Kidney (tissue), 14 donors: ENCODE data around the gene CRB3. TPM values are rescaled to one million over a fixed set of nuclear protein-coding genes. Genes with fewer than 3 reads are reported as not detected.
"Not testable (repeated sequence)": the region's sequence is repeated elsewhere in the genome, so short reads cannot be mapped to it uniquely, and the experiment has no call there.

Experiments
- DNase-seq, 5 donors: peaks; one replicate each; pipeline ENCODE4 v3.0.0-alpha.2; 2013 to 2020
- FAIRE-seq: peaks from 2 replicates; lab custom pipeline; 2012; peaks lifted over from hg19 to GRCh38; lab: Jason Lieb, UNC
- H3K27ac ChIP-seq, 2 donors: one replicate each; pipeline ENCODE4 v1.7.0; 2013; ENCODE audit warnings: low read depth in 2 of 2, low read length in 2 of 2, inconsistent platforms in 1 of 2
- H3K27me3 ChIP-seq: one replicate; pipeline ENCODE4 v1.7.1; 2013; ENCODE audit warnings: low read length, inconsistent platforms; ENCODE audit not compliant: control insufficient read depth, insufficient read depth
- H3K36me3 ChIP-seq, 3 donors: one replicate each; pipeline versions ENCODE4 v1.7.0 to v1.7.1; 2013; ENCODE audit warnings: low read length in 3 of 3, control low read depth in 1 of 3, inconsistent platforms in 1 of 3; ENCODE audit not compliant: insufficient read depth in 3 of 3, control insufficient read depth in 2 of 3
- H3K4me1 ChIP-seq, 3 donors: one replicate each; pipeline versions ENCODE4 v1.7.0 to v1.7.1; 2013; ENCODE audit warnings: low read length in 3 of 3, inconsistent platforms in 1 of 3, low read depth in 1 of 3; ENCODE audit not compliant: control insufficient read depth in 2 of 3, insufficient read depth in 2 of 3
- H3K4me3 ChIP-seq, 3 donors: one replicate each; pipeline versions ENCODE4 v1.7.0 to v1.8.1; 2013; ENCODE audit warnings: low read length in 3 of 3, control low read depth in 1 of 3, inconsistent platforms in 1 of 3
- H3K9ac ChIP-seq, 3 donors: one replicate each; pipeline versions ENCODE4 v1.7.0 to v1.7.1; 2013; ENCODE audit warnings: low read length in 3 of 3, control low read depth in 1 of 3, inconsistent platforms in 1 of 3
- H3K9me3 ChIP-seq, 3 donors: one replicate each; pipeline versions ENCODE4 v1.7.0 to v1.7.1; 2013; ENCODE audit warnings: low read length in 3 of 3, control low read depth in 1 of 3, inconsistent platforms in 1 of 3; ENCODE audit not compliant: control insufficient read depth in 2 of 3, insufficient read depth in 1 of 3
- intact Hi-C: fragments of 100-400 bp; cut with DNase I; formaldehyde crosslinking; loops from one replicate; pipeline ENCODE4 v1.11.1; 2022
- polyA plus RNA-seq: library from polyadenylated mRNA; stranded (reverse); fragments of 350-450 nt; fragmentation: Illumina TruSeq; extraction: RNeasy Lipid Tissue Mini Kit (QIAGEN cat#74804); gene quantifications from one replicate; pipeline ENCODE4 v1.2.3, GENCODE V29; 2014; ENCODE audit warnings: low read depth, low replicate concordance; ENCODE audit not compliant: insufficient read depth
- total RNA-seq: library from RNA; stranded (reverse); fragmentation: NEBNext Ultra II Directional; extraction: Animal tissue kit (Norgen Biotek cat#: 25700); gene quantifications from one replicate; pipeline ENCODE4 v1.2.1, GENCODE V29; 2021
- TF ChIP-seq, protein P1 (sequence below): IDR thresholded peaks from 3 replicates; pipeline ENCODE4 v1.5.1; 2012; ENCODE audit warnings: mild to moderate bottlenecking, moderate library complexity, borderline replicate concordance; ENCODE audit not compliant: insufficient read depth; ENCODE audit errors: extremely low read depth
- donor health status: control.
- donor health status: control.
- donor health status: control.
- donor health status: control.
- donor health status: control.
- donor health status: DM: yes; HTN: yes; CAD: no.
- donor health status: Normal renal cell carcinoma (clear cell type).

Gene CRB3
- total and polyA plus RNA-seq, 2 donors from 2014 or later, result 51.9 to 58.2 TPM

DNA sequence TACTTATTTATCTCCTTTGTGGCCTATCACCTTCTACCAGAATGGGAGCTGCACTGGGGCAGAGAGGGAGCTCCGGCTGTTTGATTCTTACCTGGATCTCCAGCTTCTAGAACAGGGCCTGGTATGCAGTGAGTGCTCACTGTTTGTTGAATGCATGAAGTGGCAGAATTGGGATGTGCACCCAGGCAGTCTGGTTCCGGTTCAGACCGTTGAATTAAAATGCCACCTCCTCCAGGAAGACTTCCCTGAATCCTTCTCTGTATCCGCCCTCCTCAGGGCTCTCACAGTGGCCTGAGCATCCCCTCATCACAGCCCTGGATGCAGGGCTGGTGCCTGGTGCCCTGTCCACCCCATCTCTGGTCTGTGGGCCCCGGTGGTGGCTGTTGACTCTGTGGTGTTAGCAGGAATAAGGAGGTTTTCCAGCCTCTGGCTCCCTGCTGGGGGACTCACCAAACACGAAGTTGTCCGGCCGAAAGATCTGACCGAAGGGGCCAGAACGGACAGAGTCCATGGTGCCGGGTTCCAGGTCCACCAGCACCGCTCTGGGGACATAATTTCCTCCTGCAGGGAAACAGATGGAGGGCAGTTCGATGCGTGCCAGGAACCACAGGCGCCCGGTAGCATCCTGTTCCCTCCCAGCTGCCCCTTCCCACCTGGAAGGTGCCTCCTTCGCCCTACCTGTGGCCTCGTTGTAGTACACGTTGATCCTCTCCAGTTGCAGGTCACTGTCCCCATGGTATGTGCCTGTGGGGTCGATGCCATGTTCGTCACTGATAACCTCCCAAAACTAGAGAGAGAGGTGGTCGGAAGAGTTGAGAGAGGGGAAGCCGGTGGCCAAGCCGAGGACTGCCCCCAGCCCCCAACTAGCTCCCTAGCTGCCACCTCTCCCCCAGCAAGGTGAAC, 37.0 kb downstream of the CRB3 start:
- H3K36me3 ChIP-seq, result no peaks in the 10 kb centered on the region
- TF ChIP-seq, protein P1, sequence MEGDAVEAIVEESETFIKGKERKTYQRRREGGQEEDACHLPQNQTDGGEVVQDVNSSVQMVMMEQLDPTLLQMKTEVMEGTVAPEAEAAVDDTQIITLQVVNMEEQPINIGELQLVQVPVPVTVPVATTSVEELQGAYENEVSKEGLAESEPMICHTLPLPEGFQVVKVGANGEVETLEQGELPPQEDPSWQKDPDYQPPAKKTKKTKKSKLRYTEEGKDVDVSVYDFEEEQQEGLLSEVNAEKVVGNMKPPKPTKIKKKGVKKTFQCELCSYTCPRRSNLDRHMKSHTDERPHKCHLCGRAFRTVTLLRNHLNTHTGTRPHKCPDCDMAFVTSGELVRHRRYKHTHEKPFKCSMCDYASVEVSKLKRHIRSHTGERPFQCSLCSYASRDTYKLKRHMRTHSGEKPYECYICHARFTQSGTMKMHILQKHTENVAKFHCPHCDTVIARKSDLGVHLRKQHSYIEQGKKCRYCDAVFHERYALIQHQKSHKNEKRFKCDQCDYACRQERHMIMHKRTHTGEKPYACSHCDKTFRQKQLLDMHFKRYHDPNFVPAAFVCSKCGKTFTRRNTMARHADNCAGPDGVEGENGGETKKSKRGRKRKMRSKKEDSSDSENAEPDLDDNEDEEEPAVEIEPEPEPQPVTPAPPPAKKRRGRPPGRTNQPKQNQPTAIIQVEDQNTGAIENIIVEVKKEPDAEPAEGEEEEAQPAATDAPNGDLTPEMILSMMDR, result no peak
- H3K9me3 ChIP-seq, result no peaks in the 10 kb centered on the region
- H3K27me3 ChIP-seq, result peaks cover 3% of the 10 kb centered on the region
- H3K9ac ChIP-seq, result no peak overlapping the region
- no peak overlapping the region for H3K27ac ChIP-seq
- H3K4me3 ChIP-seq, result peak overlapping the region in 2 of 3 donors; percentile 26 to 43
- intact Hi-C loops, result no loop called here
- no peak for FAIRE-seq
- H3K4me1 ChIP-seq, result no peaks in the 10 kb centered on the region
- no peak for DNase-seq

DNA sequence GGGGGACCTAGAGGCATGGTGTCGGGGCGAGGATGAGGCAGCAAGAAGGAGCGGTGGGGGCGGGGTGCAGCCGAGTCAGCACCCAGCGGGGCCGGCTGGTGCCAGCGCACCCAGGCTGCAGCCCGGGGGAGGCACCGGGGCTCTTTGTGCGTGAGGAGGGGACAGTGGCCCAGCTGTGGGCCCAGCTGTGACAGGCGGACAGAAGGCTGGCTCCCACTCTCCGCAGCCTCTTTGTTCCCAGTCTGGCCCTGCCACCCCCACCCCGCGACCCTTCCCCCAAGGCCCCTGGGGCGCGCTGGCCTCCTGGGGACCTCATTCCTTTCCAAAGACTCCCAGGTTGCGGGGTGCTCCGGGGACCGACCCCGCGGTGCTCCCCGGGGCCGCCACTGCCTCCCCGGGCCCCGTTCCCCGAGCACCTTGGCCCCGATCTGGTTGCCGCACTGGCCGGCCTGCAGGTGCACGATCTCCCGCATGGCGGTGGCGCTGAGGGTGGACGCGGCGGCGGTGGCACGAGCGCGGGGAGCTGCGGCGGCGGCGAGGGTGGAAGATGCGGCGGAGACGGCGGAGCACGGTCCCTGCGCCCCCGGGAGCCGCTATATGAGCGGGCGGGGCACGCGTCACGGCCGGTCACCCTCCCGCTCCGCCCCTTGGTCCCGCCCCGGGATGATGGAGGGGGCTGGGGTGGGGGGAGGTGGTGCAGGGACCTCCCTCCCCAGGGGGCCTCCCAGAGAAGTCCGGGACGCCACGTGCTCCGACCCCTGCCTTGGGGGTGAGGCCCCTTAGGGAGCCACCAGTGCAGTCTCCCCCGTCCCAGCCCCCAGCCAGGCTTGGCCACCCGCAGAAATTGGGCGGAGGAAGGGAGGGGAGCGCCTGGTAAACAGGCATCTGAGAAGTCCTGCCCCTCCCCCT, 37.9 kb downstream of the CRB3 start, which contains the start of gene TUBB4A:
Gene TUBB4A, minus strand, starts transcription at position 570 of the 909 bp plus-strand sequence. Its CDS starts 97 bp downstream, at position 473.
- peak in 4 of 5 donors; percentile 57 to 84 (median 67) for DNase-seq
- H3K36me3 ChIP-seq, result no peaks in the 10 kb centered on the region
- no peak for FAIRE-seq
- H3K9me3 ChIP-seq, result no peaks in the 10 kb centered on the region
- H3K27ac ChIP-seq, result no peak within 1 kb of the TSS
- H3K4me1 ChIP-seq, result no peaks in the 10 kb centered on the region
- H3K4me3 ChIP-seq, result peak within 1 kb of the TSS in 2 of 3 donors; percentile 26 to 43
- H3K27me3 ChIP-seq, result peaks cover 3% of the 10 kb centered on the region
- intact Hi-C loops, result no loop called here
- H3K9ac ChIP-seq, result no peak within 1 kb of the TSS
- TF ChIP-seq, protein P1, result no peak

GRCh38 chr19:6503407-6504201, 39.5 kb downstream of the CRB3 start:
- H3K27me3 ChIP-seq, result peaks cover 3% of the 10 kb centered on the region
- TF ChIP-seq, protein P1, result no peak

DNA sequence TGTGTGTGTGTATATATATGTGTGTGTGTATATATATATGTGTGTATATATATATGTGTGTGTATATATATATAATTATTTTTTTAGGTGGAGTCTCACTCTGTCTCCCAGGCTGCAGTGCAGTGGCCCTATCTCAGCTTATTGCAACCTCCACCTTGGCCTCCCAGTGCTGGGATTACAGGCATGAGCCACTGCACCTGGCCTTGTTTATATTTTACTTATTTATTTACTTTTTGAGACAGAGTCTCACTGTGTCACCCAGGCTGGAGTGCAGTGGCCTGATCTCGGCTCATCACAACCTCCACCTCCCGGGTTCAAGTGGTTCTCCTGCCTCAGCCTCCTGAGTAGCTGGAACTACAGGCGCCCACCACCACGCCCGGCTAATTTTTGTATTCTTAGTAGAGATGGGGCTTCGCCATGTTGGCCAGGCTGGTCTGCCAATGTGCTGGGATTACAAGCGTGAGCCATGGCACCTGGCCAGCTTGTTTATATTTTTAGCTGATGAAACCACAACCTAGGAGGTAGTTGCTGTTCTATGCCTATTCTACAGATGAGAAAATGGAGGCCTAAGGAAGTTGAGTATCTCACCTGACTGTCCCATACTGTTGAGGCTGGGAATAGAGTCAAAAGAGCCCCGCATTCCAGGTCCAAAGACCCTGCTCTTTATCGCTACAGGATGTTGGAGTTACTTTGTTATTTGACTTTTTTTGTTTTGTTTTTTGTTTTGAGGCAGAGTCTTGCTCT, 44.1 kb downstream of the CRB3 start:
- H3K36me3 ChIP-seq, H3K27me3 ChIP-seq, DNase-seq, H3K9ac ChIP-seq, H3K27ac ChIP-seq, FAIRE-seq, H3K9me3 ChIP-seq, intact Hi-C loops, H3K4me1 ChIP-seq, H3K4me3 ChIP-seq: not testable (repeated sequence)

More at GRCh38 chr19:6503407-6504201, 39.5 kb downstream of the CRB3 start:
- no peak for DNase-seq
- Histone ChIP-seq H3K27ac (no peak overlapping the region), H3K9ac (no peak overlapping the region), H3K36me3 (no peaks in the 10 kb centered on the region), H3K4me3 (no peak overlapping the region), H3K4me1 (no peaks in the 10 kb centered on the region), H3K9me3 (no peaks in the 10 kb centered on the region)
- intact Hi-C loops, result no loop called here
- FAIRE-seq, result no peak
